ENCODE measurements around the gene MTHFD1L.

MTHFD1L gene

DNA sequence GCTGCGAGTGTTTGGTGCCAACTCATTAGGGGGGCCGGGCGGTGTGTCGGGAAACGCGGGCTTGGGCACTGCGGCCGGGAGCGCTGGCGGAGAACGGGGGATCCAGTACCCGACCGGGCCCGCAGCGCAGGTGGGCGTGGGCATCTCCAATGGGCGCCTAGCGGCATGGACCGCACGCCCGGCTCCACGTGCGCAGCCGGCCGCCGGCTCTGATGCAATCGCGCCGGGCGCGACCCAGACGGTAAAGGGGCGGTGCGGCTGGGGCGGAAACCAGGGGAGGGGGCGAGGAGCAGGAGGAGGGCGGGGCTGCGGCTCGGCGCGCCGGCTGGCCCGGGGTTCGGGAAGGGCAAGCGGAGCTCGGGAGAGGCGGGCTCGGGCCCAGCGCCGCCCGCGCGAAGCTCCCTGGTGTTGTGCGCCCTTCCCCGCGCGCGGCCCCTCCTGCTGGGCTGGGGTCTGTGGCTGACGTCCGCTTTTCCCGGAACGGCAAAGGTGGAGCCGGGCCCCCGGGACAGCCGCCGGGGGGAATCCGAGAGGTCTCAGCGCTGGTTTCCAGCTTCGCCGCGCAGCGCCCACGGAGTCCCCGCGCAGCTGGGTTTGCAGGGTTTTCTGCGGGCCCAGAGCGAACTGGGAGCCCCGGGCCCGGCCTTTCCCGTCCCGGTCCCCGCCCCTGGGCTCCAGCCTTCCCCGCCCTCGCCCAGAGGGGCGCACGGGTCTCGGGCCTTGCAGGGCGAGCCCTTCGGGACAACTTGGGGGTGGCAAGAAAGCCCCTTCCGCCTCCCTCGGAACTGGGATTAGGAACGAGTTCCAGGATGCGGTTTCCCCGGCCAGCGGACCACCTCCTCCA, 867 bp downstream of the MTHFD1L start:
- Histone ChIP-seq H3K9me3 (ENCODE audit: control insufficient read depth in 1 of 2, low read length in 2 of 2) (no peaks in the 10 kb centered on the region), H3K36me3 (ENCODE audit: control insufficient read depth in 1 of 2, insufficient read depth in 2 of 2, low read length in 2 of 2) (peaks cover 0 to 9% of the 10 kb centered on the region in 2 donors), H3K27me3 (ENCODE audit: low read depth, low read length) (no peaks in the 10 kb centered on the region), H3K4me1 (ENCODE audit: control insufficient read depth in 1 of 2, insufficient read depth in 2 of 2, low read length in 2 of 2) (no peaks in the 10 kb centered on the region), H3K27ac (ENCODE audit: low read length) (peak overlapping the region; percentile 84), H3K4me3 (ENCODE audit: low read depth in 1 of 2, low read length in 2 of 2) (peak overlapping the region; percentile 74 to 76)

DNA sequence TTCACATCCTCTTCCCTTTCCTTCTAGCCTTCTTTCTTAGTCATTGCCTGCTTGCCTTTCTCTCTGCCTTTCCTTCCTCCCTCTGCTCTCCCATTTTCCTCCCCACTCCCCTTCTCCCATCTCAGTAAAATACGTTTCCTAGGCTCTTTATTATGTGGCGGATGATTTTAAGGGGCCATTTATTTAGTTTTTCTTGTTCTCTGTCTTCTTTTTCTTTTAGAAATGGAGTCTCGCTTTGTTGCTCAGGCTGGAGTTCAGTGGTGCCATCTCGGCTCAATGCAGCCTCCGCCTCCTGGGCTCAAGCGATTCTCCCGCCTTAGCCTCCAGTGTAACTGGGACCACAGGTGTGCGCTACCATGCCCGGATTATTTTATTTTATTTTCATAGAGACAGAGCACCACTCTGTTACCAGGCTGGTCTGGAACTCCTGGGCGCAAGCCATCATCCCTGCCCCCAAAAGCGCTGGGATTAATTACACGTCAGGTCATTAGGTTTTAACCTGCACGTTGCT, 1.5 kb downstream of the MTHFD1L start:
- no peaks in the 10 kb centered on the region for H3K4me1 ChIP-seq (ENCODE audit: control insufficient read depth in 1 of 2, insufficient read depth in 2 of 2, low read length in 2 of 2)
- H3K9me3 ChIP-seq (ENCODE audit: control insufficient read depth in 1 of 2, low read length in 2 of 2) = no peaks in the 10 kb centered on the region
- H3K27ac ChIP-seq (ENCODE audit: low read length) = peak overlapping the region; percentile 84
- no peaks in the 10 kb centered on the region for H3K27me3 ChIP-seq (ENCODE audit: low read depth, low read length)
- peak overlapping the region; percentile 74 to 76 for H3K4me3 ChIP-seq (ENCODE audit: low read depth in 1 of 2, low read length in 2 of 2)
- H3K36me3 ChIP-seq (ENCODE audit: control insufficient read depth in 1 of 2, insufficient read depth in 2 of 2, low read length in 2 of 2) = peaks cover 0 to 9% of the 10 kb centered on the region in 2 donors

DNA sequence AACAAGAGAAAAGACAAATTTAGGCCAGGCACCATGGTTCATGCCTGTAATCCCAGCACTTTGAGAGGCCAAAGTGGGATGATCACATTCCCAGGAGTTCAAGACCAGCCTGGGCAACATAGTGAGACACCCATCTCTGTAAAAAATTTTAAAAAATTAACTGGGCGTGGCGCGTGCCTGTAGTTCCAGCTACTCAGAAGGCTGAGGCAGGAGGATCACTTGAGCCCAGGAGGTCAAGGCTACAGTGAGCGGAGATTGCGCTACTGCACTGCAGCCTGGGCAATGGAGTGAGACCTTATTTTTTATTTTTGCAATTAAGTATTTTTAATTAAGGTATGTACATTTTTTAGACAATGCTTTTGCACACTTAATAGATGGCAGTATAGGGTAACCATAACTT, 3.3 kb downstream of the MTHFD1L start:
- Histone ChIP-seq H3K27ac (ENCODE audit: low read length) (no peak overlapping the region), H3K27me3 (ENCODE audit: low read depth, low read length) (no peaks in the 10 kb centered on the region), H3K4me1 (ENCODE audit: control insufficient read depth in 1 of 2, insufficient read depth in 2 of 2, low read length in 2 of 2) (no peaks in the 10 kb centered on the region)

DNA sequence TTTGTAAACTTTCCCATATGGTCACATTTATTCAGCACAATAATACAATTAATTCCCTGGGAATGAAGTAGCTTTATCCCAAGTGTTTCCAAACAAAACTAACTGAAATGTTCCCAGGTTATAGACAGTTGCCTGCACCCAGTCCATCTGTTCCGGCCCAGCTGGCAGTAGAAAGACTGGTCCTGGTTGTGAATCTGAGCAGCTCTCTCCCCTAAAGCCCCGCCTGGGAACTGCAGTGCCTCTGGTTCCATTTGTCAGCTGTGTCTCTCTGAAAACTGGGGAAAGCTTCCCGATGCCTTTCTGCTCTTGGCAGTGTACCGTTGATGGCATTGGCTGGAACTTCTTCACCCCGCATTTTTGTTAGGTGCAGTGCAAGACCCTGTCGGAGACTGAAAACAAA, 8.7 kb downstream of the MTHFD1L start:
- H3K36me3 ChIP-seq (ENCODE audit: control insufficient read depth in 1 of 2, insufficient read depth in 2 of 2, low read length in 2 of 2) = no peaks in the 10 kb centered on the region
- H3K27ac ChIP-seq (ENCODE audit: low read length) = no peak overlapping the region
- H3K4me3 ChIP-seq (ENCODE audit: low read depth in 1 of 2, low read length in 2 of 2) = no peak overlapping the region
- no peaks in the 10 kb centered on the region for H3K9me3 ChIP-seq (ENCODE audit: control insufficient read depth in 1 of 2, low read length in 2 of 2)
- H3K27me3 ChIP-seq (ENCODE audit: low read depth, low read length) = no peaks in the 10 kb centered on the region
- no peaks in the 10 kb centered on the region for H3K4me1 ChIP-seq (ENCODE audit: control insufficient read depth in 1 of 2, insufficient read depth in 2 of 2, low read length in 2 of 2)

More for the DNA sequence above, 3.3 kb downstream of the MTHFD1L start:
- Histone ChIP-seq H3K9me3 (ENCODE audit: control insufficient read depth in 1 of 2, low read length in 2 of 2) (no peaks in the 10 kb centered on the region), H3K4me3 (ENCODE audit: low read depth in 1 of 2, low read length in 2 of 2) (no peak overlapping the region), H3K36me3 (ENCODE audit: control insufficient read depth in 1 of 2, insufficient read depth in 2 of 2, low read length in 2 of 2) (peaks cover 0 to 9% of the 10 kb centered on the region in 2 donors)

DNA sequence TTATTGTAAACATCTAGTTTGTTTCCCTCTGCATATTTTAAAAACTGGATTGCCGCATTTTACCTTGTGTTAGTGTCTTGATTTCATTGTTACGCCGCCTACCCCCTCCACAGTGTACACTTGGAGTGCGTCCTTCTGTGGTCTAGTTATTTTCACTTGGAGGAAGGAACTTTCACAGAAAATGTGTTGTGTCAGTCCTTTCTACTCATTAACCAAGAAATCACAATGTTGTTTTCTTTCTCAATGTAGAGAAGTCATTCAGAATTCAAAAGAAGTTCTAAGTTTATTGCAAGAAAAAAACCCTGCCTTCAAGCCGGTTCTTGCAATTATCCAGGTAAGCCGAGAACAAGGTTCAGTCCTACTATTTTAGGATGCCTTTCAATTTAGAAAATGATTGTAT, 10.3 kb downstream of the MTHFD1L start:
- no peaks in the 10 kb centered on the region for H3K9me3 ChIP-seq (ENCODE audit: control insufficient read depth in 1 of 2, low read length in 2 of 2)
- H3K4me3 ChIP-seq (ENCODE audit: low read depth in 1 of 2, low read length in 2 of 2) = no peak overlapping the region
- no peaks in the 10 kb centered on the region for H3K36me3 ChIP-seq (ENCODE audit: control insufficient read depth in 1 of 2, insufficient read depth in 2 of 2, low read length in 2 of 2)
- no peak overlapping the region for H3K27ac ChIP-seq (ENCODE audit: low read length)
- no peaks in the 10 kb centered on the region for H3K4me1 ChIP-seq (ENCODE audit: control insufficient read depth in 1 of 2, insufficient read depth in 2 of 2, low read length in 2 of 2)
- H3K27me3 ChIP-seq (ENCODE audit: low read depth, low read length) = no peaks in the 10 kb centered on the region

DNA sequence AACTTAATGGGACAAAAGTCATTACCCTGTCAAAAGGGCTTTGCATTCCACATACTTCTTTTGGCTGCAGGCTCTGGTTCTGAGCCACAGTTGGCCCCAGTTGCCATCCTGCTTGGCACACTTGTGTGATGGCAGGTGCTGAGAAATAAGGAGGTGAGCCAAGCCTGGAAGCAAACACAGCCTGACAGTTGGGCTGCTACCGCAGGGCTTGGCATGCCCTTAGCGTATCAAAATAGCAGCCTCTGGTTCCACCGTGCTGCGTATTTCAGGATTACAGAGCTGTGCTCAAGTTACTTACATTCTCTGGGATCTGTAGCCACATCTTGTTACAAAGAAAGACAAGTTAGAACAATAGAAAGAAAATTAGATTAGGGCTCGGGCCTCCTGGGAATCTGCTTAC, 11.1 kb downstream of the MTHFD1L start:
- H3K9me3 ChIP-seq (ENCODE audit: control insufficient read depth in 1 of 2, low read length in 2 of 2) = no peaks in the 10 kb centered on the region
- H3K27ac ChIP-seq (ENCODE audit: low read length) = no peak overlapping the region
- no peaks in the 10 kb centered on the region for H3K27me3 ChIP-seq (ENCODE audit: low read depth, low read length)
- H3K4me3 ChIP-seq (ENCODE audit: low read depth in 1 of 2, low read length in 2 of 2) = no peak overlapping the region
- no peaks in the 10 kb centered on the region for H3K36me3 ChIP-seq (ENCODE audit: control insufficient read depth in 1 of 2, insufficient read depth in 2 of 2, low read length in 2 of 2)
- H3K4me1 ChIP-seq (ENCODE audit: control insufficient read depth in 1 of 2, insufficient read depth in 2 of 2, low read length in 2 of 2) = peaks cover 1 to 3% of the 10 kb centered on the region in 2 donors

DNA sequence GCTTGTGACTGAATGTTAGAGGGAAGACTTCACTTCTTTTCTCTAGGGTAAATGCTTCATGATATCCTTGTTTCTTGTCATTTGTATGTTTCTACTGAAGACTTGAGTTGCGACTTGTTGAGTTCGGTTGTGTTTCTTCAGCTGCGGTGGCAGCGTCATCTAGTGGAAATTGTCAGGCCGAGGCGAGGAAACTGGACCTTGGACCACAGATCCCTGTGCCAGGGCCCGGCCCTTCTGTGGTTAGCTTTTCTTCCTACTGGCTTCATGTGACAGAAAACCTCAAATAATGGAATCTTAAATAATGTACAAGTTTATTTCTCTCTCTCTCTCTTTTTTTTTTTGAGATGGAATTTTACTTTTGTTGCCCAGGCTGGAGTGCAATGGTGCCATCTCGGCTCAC, 12.4 kb downstream of the MTHFD1L start:
- H3K4me1 ChIP-seq (ENCODE audit: control insufficient read depth in 1 of 2, insufficient read depth in 2 of 2, low read length in 2 of 2) = peaks cover 8 to 12% of the 10 kb centered on the region in 2 donors
- no peak overlapping the region for H3K4me3 ChIP-seq (ENCODE audit: low read depth in 1 of 2, low read length in 2 of 2)
- H3K36me3 ChIP-seq (ENCODE audit: control insufficient read depth in 1 of 2, insufficient read depth in 2 of 2, low read length in 2 of 2) = peaks cover 0 to 4% of the 10 kb centered on the region in 2 donors
- no peak overlapping the region for H3K27ac ChIP-seq (ENCODE audit: low read length)
- no peaks in the 10 kb centered on the region for H3K27me3 ChIP-seq (ENCODE audit: low read depth, low read length)
- H3K9me3 ChIP-seq (ENCODE audit: control insufficient read depth in 1 of 2, low read length in 2 of 2) = no peaks in the 10 kb centered on the region

DNA sequence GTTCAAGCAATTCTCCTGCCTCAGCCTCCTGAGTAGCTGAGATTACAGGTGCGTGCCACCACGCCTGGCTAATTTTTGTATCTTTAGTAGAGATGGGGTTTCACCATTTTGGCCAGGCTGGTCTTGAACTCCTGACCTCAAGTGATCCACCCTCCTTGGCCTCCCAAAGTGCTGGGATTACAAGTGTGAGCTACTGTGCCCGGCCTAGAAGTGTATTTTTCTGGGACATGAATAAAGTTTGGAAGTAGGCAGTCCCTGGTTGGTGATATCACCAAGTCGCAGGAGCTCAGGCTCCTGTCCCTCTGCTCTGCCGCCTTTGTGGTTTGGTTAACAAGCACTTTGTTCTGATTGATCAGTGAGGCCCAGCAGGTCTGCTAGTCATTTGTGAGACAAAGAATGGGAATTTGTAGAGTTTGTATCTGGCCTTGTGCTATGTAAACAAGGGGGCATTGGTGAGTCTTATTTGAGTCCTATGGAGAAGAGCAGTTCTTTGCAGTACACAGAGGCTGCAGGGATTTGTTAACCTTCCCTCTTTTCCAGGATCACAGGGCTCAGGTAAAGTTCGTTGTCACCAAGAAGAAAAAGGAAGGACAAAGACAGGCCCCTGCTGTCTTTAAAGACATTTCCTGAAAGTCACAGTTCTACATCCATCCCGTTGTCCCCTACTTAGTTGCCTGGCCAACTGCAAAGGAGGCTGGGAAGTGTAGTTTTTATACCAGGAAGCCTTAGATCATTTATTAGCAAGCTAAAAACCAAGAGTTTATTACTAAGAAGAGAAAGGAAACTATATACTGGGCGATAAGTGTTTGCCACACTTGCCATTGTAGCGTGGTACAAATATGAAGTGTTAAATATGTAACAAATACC, 13.1 kb downstream of the MTHFD1L start:
- Histone ChIP-seq H3K27ac (ENCODE audit: low read length) (no peak overlapping the region), H3K4me1 (ENCODE audit: control insufficient read depth in 1 of 2, insufficient read depth in 2 of 2, low read length in 2 of 2) (peaks cover 8 to 12% of the 10 kb centered on the region in 2 donors)

DNA sequence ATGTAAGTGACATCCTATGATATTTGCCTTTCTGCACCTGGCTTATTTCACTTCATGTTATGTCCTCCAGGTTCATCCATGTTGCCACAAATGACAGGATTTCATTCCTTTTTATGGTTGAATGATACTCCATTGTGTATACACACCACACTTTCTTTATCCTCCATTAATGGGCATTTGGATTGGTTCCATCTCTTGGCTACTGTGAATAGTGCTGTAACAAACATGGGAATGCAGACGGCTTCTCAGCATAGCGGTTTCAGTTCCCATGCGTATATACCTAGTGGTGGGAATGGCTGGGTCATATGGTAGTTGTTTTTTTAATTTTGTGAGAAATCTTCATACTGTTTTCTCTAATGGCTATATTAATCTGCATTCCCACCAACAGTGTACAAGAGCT, 14.8 kb downstream of the MTHFD1L start:
- peaks cover under 1 to 10% of the 10 kb centered on the region in 2 donors for H3K36me3 ChIP-seq (ENCODE audit: control insufficient read depth in 1 of 2, insufficient read depth in 2 of 2, low read length in 2 of 2)
- H3K27ac ChIP-seq (ENCODE audit: low read length) = no peak overlapping the region
- no peaks in the 10 kb centered on the region for H3K27me3 ChIP-seq (ENCODE audit: low read depth, low read length)
- no peak overlapping the region for H3K4me3 ChIP-seq (ENCODE audit: low read depth in 1 of 2, low read length in 2 of 2)
- H3K4me1 ChIP-seq (ENCODE audit: control insufficient read depth in 1 of 2, insufficient read depth in 2 of 2, low read length in 2 of 2) = peaks cover 8 to 12% of the 10 kb centered on the region in 2 donors
- no peaks in the 10 kb centered on the region for H3K9me3 ChIP-seq (ENCODE audit: control insufficient read depth in 1 of 2, low read length in 2 of 2)

More for the DNA sequence above, 13.1 kb downstream of the MTHFD1L start:
- no peaks in the 10 kb centered on the region for H3K9me3 ChIP-seq (ENCODE audit: control insufficient read depth in 1 of 2, low read length in 2 of 2)
- H3K27me3 ChIP-seq (ENCODE audit: low read depth, low read length) = no peaks in the 10 kb centered on the region
- H3K4me3 ChIP-seq (ENCODE audit: low read depth in 1 of 2, low read length in 2 of 2) = no peak overlapping the region
- H3K36me3 ChIP-seq (ENCODE audit: control insufficient read depth in 1 of 2, insufficient read depth in 2 of 2, low read length in 2 of 2) = peaks cover 0 to 4% of the 10 kb centered on the region in 2 donors

DNA sequence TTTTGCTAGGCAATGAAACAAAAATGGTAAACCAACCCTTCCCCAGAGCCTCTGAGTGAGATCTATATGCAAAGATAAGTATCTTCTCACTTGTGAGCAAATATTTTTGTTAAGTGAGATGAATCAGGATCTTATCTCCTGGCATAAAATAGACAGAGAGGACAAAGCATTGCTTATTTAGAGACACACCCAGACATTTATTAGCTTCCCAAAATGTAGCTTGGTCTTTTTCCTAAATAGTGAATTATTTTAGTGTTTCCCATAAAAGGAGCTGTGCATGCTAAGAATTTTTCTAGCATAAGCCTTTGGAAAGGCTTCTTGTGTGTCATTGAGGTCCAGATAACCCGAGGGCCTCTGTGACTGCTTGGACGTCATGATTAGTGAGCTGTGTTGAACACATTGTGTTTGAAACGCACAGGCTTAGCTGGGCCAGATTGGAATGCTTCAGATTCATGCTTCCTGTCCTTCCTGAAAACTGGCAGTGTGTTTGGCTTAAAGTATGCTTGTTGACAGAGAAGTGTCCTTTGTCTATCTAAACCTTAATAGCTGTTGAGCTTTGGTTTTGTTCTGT, 16.5 kb downstream of the MTHFD1L start:
- peaks cover 3 to 10% of the 10 kb centered on the region in 2 donors for H3K36me3 ChIP-seq (ENCODE audit: control insufficient read depth in 1 of 2, insufficient read depth in 2 of 2, low read length in 2 of 2)
- H3K4me3 ChIP-seq (ENCODE audit: low read depth in 1 of 2, low read length in 2 of 2) = no peak overlapping the region
- H3K9me3 ChIP-seq (ENCODE audit: control insufficient read depth in 1 of 2, low read length in 2 of 2) = no peaks in the 10 kb centered on the region
- H3K4me1 ChIP-seq (ENCODE audit: control insufficient read depth in 1 of 2, insufficient read depth in 2 of 2, low read length in 2 of 2) = peaks cover 8 to 12% of the 10 kb centered on the region in 2 donors
- no peaks in the 10 kb centered on the region for H3K27me3 ChIP-seq (ENCODE audit: low read depth, low read length)
- H3K27ac ChIP-seq (ENCODE audit: low read length) = peak overlapping the region; percentile 42

DNA sequence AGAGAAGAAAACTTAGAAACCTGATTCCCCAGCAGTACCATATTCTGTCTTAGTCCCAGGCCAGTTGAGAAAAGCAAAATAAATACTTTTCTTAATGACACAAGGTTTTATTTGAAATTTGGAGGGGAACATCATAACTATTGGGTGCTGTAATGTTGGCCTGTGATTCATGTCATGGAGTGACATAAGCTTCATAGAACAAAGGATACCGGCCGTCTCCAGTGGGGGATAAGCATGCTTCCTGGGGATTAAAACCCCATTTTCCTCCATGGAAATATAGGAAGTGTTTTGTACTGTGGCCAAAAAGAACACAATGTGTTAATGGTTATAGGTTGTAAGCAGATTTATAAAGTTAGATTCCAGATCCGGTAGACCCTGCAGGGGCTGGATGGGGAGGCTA, 18.0 kb downstream of the MTHFD1L start:
- Histone ChIP-seq H3K36me3 (ENCODE audit: control insufficient read depth in 1 of 2, insufficient read depth in 2 of 2, low read length in 2 of 2) (peaks cover 9 to 10% of the 10 kb centered on the region in 2 donors), H3K27ac (ENCODE audit: low read length) (no peak overlapping the region), H3K27me3 (ENCODE audit: low read depth, low read length) (no peaks in the 10 kb centered on the region), H3K9me3 (ENCODE audit: control insufficient read depth in 1 of 2, low read length in 2 of 2) (no peaks in the 10 kb centered on the region), H3K4me1 (ENCODE audit: control insufficient read depth in 1 of 2, insufficient read depth in 2 of 2, low read length in 2 of 2) (peaks cover 8 to 12% of the 10 kb centered on the region in 2 donors), H3K4me3 (ENCODE audit: low read depth in 1 of 2, low read length in 2 of 2) (no peak overlapping the region)
